Activated CD4-positive, alpha-beta T cell treated with anti-CD3 and anti-CD28 coated beads, Interleukin-2, amount 10 ng/mL, durations not matched to agents 24 days and 14 days (primary cell): ENCODE measurements around the gene RRAGB. TPM values are rescaled to one million over a fixed set of nuclear protein-coding genes. Genes with fewer than 3 reads are reported as not detected.
A peak's percentile ranks its signal among the peaks of the same experiment; 100 is the strongest.
"Not testable (repeated sequence)": the region's sequence is repeated elsewhere in the genome, so short reads cannot be mapped to it uniquely, and the experiment has no call there.

ENCODE experiments used
- DNase-seq: peaks from one replicate; pipeline ENCODE4 v3.0.0; 2022
- H3K27ac Mint-ChIP-seq: one replicate; pipeline ENCODE4 v1.8.0; 2022; ENCODE audit warnings: mild to moderate bottlenecking, mixed read lengths
- H3K27me3 Mint-ChIP-seq: one replicate; pipeline ENCODE4 v1.8.0; 2022; ENCODE audit warnings: mixed read lengths
- H3K36me3 Mint-ChIP-seq: one replicate; pipeline ENCODE4 v1.8.0; 2022; ENCODE audit warnings: low read depth, mild to moderate bottlenecking, mixed read lengths
- H3K4me1 Mint-ChIP-seq: one replicate; pipeline ENCODE4 v1.8.0; 2021; ENCODE audit warnings: mixed read lengths
- H3K4me3 Mint-ChIP-seq: one replicate; pipeline ENCODE4 v1.8.0; 2022; ENCODE audit warnings: mild to moderate bottlenecking, moderate library complexity, mixed read lengths
- H3K9me3 Mint-ChIP-seq: one replicate; pipeline ENCODE4 v1.8.0; 2021; ENCODE audit warnings: mixed read lengths
- intact Hi-C: fragments of 100-400 bp; cut with micrococcal nuclease; formaldehyde crosslinking; loops from one replicate; pipeline ENCODE4 v1.15.1; 2023
- total RNA-seq: library from RNA; stranded (reverse); gene quantifications from 2 replicates; pipeline ENCODE4 v1.2.3, GENCODE V29; 2022

RRAGB gene
- 6.5 and 8.2 TPM in 2 replicates for total RNA-seq

- DNase-seq, result peak; percentile 96
- H3K4me1 Mint-ChIP-seq, result peaks cover 16% of the 10 kb centered on the region
- peak within 1 kb of the TSS; percentile 93 for H3K4me3 Mint-ChIP-seq
- no peaks in the 10 kb centered on the region for H3K27me3 Mint-ChIP-seq
- peak within 1 kb of the TSS; percentile 85 for H3K27ac Mint-ChIP-seq
- peaks cover 18% of the 10 kb centered on the region for H3K36me3 Mint-ChIP-seq
- H3K9me3 Mint-ChIP-seq, result no peaks in the 10 kb centered on the region
- intact Hi-C loops, result loop anchor here (1.0 to 5.0 kb wide), 4 partner anchors 190 to 1014 kb away; partner anchors contain the start of genes KLF8 and MAGED2
Observed at GRCh38 chrX:55717521-55718497, at the start of gene RRAGB. Gene RRAGB (plus strand): TSS chrX:55717749. CDS start chrX:55718328, 579 bp downstream.

- intact Hi-C loops, result no loop called here
- no peaks in the 10 kb centered on the region for H3K27me3 Mint-ChIP-seq
- no peaks in the 10 kb centered on the region for H3K36me3 Mint-ChIP-seq
- H3K27ac Mint-ChIP-seq, result no peak overlapping the region
- DNase-seq, result no peak
- H3K9me3 Mint-ChIP-seq, result peaks cover 4% of the 10 kb centered on the region
- H3K4me1 Mint-ChIP-seq, result no peaks in the 10 kb centered on the region
- H3K4me3 Mint-ChIP-seq, result no peak overlapping the region
Observed at GRCh38 chrX:55668084-55668483, 49.5 kb upstream of the RRAGB start.

GRCh38 chrX:55688579-55688978, 29.0 kb upstream of the RRAGB start:
- H3K36me3 Mint-ChIP-seq, intact Hi-C loops, H3K4me1 Mint-ChIP-seq, H3K4me3 Mint-ChIP-seq, DNase-seq, H3K27ac Mint-ChIP-seq, H3K27me3 Mint-ChIP-seq, H3K9me3 Mint-ChIP-seq: not testable (repeated sequence)

GRCh38 chrX:55695227-55696018, 22.1 kb upstream of the RRAGB start:
- Mint-ChIP-seq H3K27ac (peak overlapping the region; percentile 19), H3K4me1 (peaks cover 13% of the 10 kb centered on the region), H3K36me3 (no peaks in the 10 kb centered on the region), H3K27me3 (no peaks in the 10 kb centered on the region), H3K9me3 (peaks cover 9% of the 10 kb centered on the region), H3K4me3 (peak overlapping the region; percentile 8)
- intact Hi-C loops, result no loop called here
- DNase-seq, result peak; percentile 59

GRCh38 chrX:55697381-55697780, 20.2 kb upstream of the RRAGB start:
- intact Hi-C loops, result no loop called here
- DNase-seq, result no peak
- H3K27ac Mint-ChIP-seq, result no peak overlapping the region
- H3K9me3 Mint-ChIP-seq, result peaks cover 9% of the 10 kb centered on the region
- no peak overlapping the region for H3K4me3 Mint-ChIP-seq
- peaks cover 13% of the 10 kb centered on the region for H3K4me1 Mint-ChIP-seq
- H3K36me3 Mint-ChIP-seq, result no peaks in the 10 kb centered on the region
- H3K27me3 Mint-ChIP-seq, result no peaks in the 10 kb centered on the region

- H3K27ac Mint-ChIP-seq, result no peak overlapping the region
- no peak for DNase-seq
- H3K9me3 Mint-ChIP-seq, result peaks cover 13% of the 10 kb centered on the region
- H3K27me3 Mint-ChIP-seq, result no peaks in the 10 kb centered on the region
- intact Hi-C loops, result no loop called here
- H3K36me3 Mint-ChIP-seq, result peaks cover 2% of the 10 kb centered on the region
- peaks cover 20% of the 10 kb centered on the region for H3K4me1 Mint-ChIP-seq
- H3K4me3 Mint-ChIP-seq, result no peak overlapping the region
Observed at GRCh38 chrX:55702671-55703070, 14.9 kb upstream of the RRAGB start.

GRCh38 chrX:55703436-55703835, 14.1 kb upstream of the RRAGB start:
- H3K36me3 Mint-ChIP-seq, intact Hi-C loops, DNase-seq, H3K4me3 Mint-ChIP-seq, H3K27me3 Mint-ChIP-seq: not testable (repeated sequence)
- Mint-ChIP-seq H3K9me3 (peaks cover 13% of the 10 kb centered on the region), H3K27ac (peak overlapping the region; percentile 9), H3K4me1 (peaks cover 20% of the 10 kb centered on the region)

GRCh38 chrX:55705066-55705465, 12.5 kb upstream of the RRAGB start:
- Mint-ChIP-seq H3K4me3 (peak overlapping the region; percentile 44), H3K4me1 (peaks cover 15% of the 10 kb centered on the region), H3K27ac (peak overlapping the region; percentile 43), H3K9me3 (peaks cover 13% of the 10 kb centered on the region)
- H3K27me3 Mint-ChIP-seq, H3K36me3 Mint-ChIP-seq, intact Hi-C loops, DNase-seq: not testable (repeated sequence)

- Mint-ChIP-seq H3K27ac (no peak overlapping the region), H3K9me3 (peaks cover 13% of the 10 kb centered on the region), H3K4me3 (no peak overlapping the region), H3K27me3 (no peaks in the 10 kb centered on the region), H3K36me3 (peaks cover 2% of the 10 kb centered on the region), H3K4me1 (peaks cover 10% of the 10 kb centered on the region)
- no peak for DNase-seq
- intact Hi-C loops, result no loop called here
Observed at GRCh38 chrX:55709735-55710134, 7.8 kb upstream of the RRAGB start.

GRCh38 chrX:55710701-55711100, 6.8 kb upstream of the RRAGB start:
- Mint-ChIP-seq H3K9me3 (peaks cover 5% of the 10 kb centered on the region), H3K27ac (no peak overlapping the region), H3K36me3 (no peaks in the 10 kb centered on the region), H3K4me3 (no peak overlapping the region), H3K4me1 (peaks cover under 1% of the 10 kb centered on the region), H3K27me3 (no peaks in the 10 kb centered on the region)
- no peak for DNase-seq
- intact Hi-C loops, result no loop called here

- Mint-ChIP-seq H3K36me3 (peaks cover 3% of the 10 kb centered on the region), H3K27ac (no peak overlapping the region), H3K4me3 (no peak overlapping the region), H3K27me3 (no peaks in the 10 kb centered on the region), H3K4me1 (peaks cover 10% of the 10 kb centered on the region), H3K9me3 (no peaks in the 10 kb centered on the region)
- intact Hi-C loops, result no loop called here
- DNase-seq, result no peak
Observed at GRCh38 chrX:55713631-55714030, 3.9 kb upstream of the RRAGB start.

- Mint-ChIP-seq H3K36me3 (peaks cover 3% of the 10 kb centered on the region), H3K27ac (no peak overlapping the region), H3K4me1 (peaks cover 10% of the 10 kb centered on the region), H3K27me3 (no peaks in the 10 kb centered on the region), H3K4me3 (no peak overlapping the region), H3K9me3 (no peaks in the 10 kb centered on the region)
- no peak for DNase-seq
- intact Hi-C loops, result no loop called here
Observed at GRCh38 chrX:55714161-55714560, 3.4 kb upstream of the RRAGB start.

- Mint-ChIP-seq H3K9me3 (no peaks in the 10 kb centered on the region), H3K27me3 (no peaks in the 10 kb centered on the region), H3K27ac (no peak overlapping the region), H3K4me1 (peaks cover 12% of the 10 kb centered on the region), H3K4me3 (no peak overlapping the region), H3K36me3 (peaks cover 5% of the 10 kb centered on the region)
- intact Hi-C loops, result loop anchor here (2.0 to 5.0 kb wide), 3 partner anchors 517 to 1016 kb away; partner anchors contain the start of genes KLF8 and MAGED2
- DNase-seq, result peak; percentile 54
Observed at GRCh38 chrX:55715847-55716246, 1.7 kb upstream of the RRAGB start.

GRCh38 chrX:55716937-55717336, 612 bp upstream of the RRAGB start:
- Mint-ChIP-seq H3K4me1 (peaks cover 16% of the 10 kb centered on the region), H3K36me3 (peaks cover 12% of the 10 kb centered on the region), H3K9me3 (no peaks in the 10 kb centered on the region), H3K27ac (peak overlapping the region; percentile 85), H3K4me3 (peak overlapping the region; percentile 93), H3K27me3 (no peaks in the 10 kb centered on the region)
- no peak for DNase-seq
- intact Hi-C loops, result loop anchor here (1.0 to 5.0 kb wide), 4 partner anchors 191 to 1015 kb away; partner anchors contain the start of genes KLF8 and MAGED2
